Karpas-422 (cell line): ENCODE data around the gene TRIM6. TPM values are rescaled to one million over a fixed set of nuclear protein-coding genes. Genes with fewer than 3 reads are reported as not detected.
"Not testable (repeated sequence)": the region's sequence is repeated elsewhere in the genome, so short reads cannot be mapped to it uniquely, and the experiment has no call there.

Source experiments
- DNase-seq: peaks from one replicate; pipeline ENCODE4 v3.0.0-alpha.2; 2015
- H2AFZ ChIP-seq: fragments of 200-600 bp; sonication (generic); 2 replicates; pipeline ENCODE4 v1.6.1; 2014; ENCODE audit warnings: antibody characterized with exemption, low read length, mixed read lengths
- H3K27ac ChIP-seq: fragments of 200-600 bp; sonication (generic); 2 replicates; pipeline ENCODE4 v1.5.1; 2014; ENCODE audit warnings: mild to moderate bottlenecking, low read length, moderate library complexity
- H3K27me3 ChIP-seq: fragments of 200-600 bp; sonication (generic); 2 replicates; pipeline ENCODE4 v1.6.1; 2014; ENCODE audit warnings: low read length, mixed read lengths
- H3K36me3 ChIP-seq: fragments of 200-600 bp; sonication (generic); 2 replicates; pipeline ENCODE4 v1.6.1; 2014; ENCODE audit warnings: low read length, mixed read lengths; ENCODE audit not compliant: insufficient read depth
- H3K4me1 ChIP-seq: fragments of 200-600 bp; sonication (generic); 2 replicates; pipeline ENCODE4 v1.6.1; 2014; ENCODE audit warnings: mild to moderate bottlenecking, low read length, mixed read lengths
- H3K4me2 ChIP-seq: fragments of 200-600 bp; sonication (generic); 2 replicates; pipeline ENCODE4 v1.6.1; 2014; ENCODE audit warnings: low read length, low read depth, mild to moderate bottlenecking; ENCODE audit not compliant: poor library complexity, severe bottlenecking
- H3K4me3 ChIP-seq: fragments of 200-600 bp; sonication (generic); 2 replicates; pipeline ENCODE4 v1.5.1; 2014; ENCODE audit warnings: mild to moderate bottlenecking, antibody characterized with exemption, low read length, mixed read lengths
- H3K79me2 ChIP-seq: fragments of 200-600 bp; sonication (generic); 2 replicates; pipeline ENCODE4 v1.6.1; 2014; ENCODE audit warnings: mild to moderate bottlenecking, low read length, mixed read lengths
- H3K9ac ChIP-seq: fragments of 200-600 bp; sonication (generic); 2 replicates; pipeline ENCODE4 v1.6.0; 2014; ENCODE audit warnings: low read length
- H3K9me2 ChIP-seq: fragments of 200-600 bp; sonication (generic), shearing (Covaris generic); replicated peaks from 2 replicates; pipeline ENCODE4 v1.6.0; 2014; ENCODE audit warnings: mild to moderate bottlenecking, low read length, moderate library complexity; ENCODE audit not compliant: insufficient read depth
- H3K9me3 ChIP-seq: fragments of 300-700, 200-600 bp; sonication (generic); 2 replicates; pipeline ENCODE4 v1.6.1; 2014; ENCODE audit warnings: low read length, mixed read lengths
- H4K20me1 ChIP-seq: fragments of 200-600 bp; sonication (generic); 2 replicates; pipeline ENCODE4 v1.6.1; 2014; ENCODE audit warnings: mild to moderate bottlenecking, antibody characterized with exemption, low read length, low read depth; ENCODE audit not compliant: insufficient read depth
- total RNA-seq: library from RNA; depleted of rRNA; stranded (reverse); fragments of >200 nt; shearing (Covaris generic); gene quantifications from 2 replicates; pipeline ENCODE4 v1.2.3, GENCODE V29; 2014; ENCODE audit warnings: low replicate concordance; rRNA removed

TRIM6 gene
- total RNA-seq, 1 experiment from 2014 or later: not detected

DNA sequence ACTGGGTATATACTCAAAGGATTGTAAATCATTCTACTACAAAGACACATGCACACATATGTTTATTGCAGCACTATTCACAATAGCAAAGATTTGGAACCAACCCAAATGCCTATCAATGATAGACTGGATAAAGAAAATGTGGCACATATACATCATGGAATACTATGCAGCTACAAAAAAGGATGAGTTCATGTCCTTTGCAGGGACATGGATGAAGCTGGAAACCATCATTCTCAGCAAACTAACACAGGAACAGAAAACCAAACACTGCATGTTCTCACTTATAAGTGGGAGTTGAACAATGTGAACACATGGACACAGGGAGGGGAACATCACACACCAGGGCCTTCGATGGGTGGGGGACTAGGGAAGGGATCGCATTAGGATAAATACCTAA is 60.5 kb downstream of the TRIM6 start:
- H3K4me3 ChIP-seq, H3K4me1 ChIP-seq, DNase-seq, H2AFZ ChIP-seq, H3K4me2 ChIP-seq, H3K27ac ChIP-seq, H3K79me2 ChIP-seq, H3K27me3 ChIP-seq, H3K36me3 ChIP-seq, H3K9me2 ChIP-seq, H4K20me1 ChIP-seq, H3K9ac ChIP-seq, H3K9me3 ChIP-seq: not testable (repeated sequence)

DNA sequence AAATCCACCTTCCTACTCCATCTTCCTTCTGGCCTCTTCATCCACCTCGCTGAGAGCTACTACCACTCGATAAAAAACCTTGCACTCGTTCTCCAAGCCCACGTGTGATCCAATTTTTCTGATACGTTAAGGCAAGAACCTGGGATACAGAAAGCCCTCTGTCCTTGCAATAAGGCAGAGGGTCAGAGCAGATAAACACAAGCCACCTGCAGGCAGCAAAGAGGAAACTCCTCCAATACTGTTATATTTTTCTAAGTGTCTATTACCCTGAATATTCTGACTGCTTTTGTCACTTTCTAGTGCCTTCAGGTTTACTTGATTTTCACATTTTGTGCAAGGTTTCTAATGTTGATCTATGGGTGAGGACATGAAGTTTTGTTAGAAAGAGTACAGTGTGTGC is 61.9 kb downstream of the TRIM6 start:
- no peaks in the 10 kb centered on the region for H4K20me1 ChIP-seq
- H3K4me1 ChIP-seq: no peaks in the 10 kb centered on the region
- H3K9ac ChIP-seq: no peak overlapping the region

More for the DNA sequence above, 61.9 kb downstream of the TRIM6 start:
- DNase-seq: no peak
- Histone ChIP-seq H3K79me2 (no peaks in the 10 kb centered on the region), H3K9me2 (no peaks in the 10 kb centered on the region), H3K9me3 (no peaks in the 10 kb centered on the region), H3K27ac (no peak overlapping the region), H2AFZ (no peak overlapping the region), H3K27me3 (no peaks in the 10 kb centered on the region), H3K4me3 (no peak overlapping the region), H3K36me3 (no peaks in the 10 kb centered on the region), H3K4me2 (no peak overlapping the region)

Other genes with a start within 250 kb of the TRIM6 start
- not detected in 2 replicates for gene OR51B6, start 245.1 kb upstream of the TRIM6 start, total RNA-seq
- gene OR51M1, start 212.8 kb upstream of the TRIM6 start, total RNA-seq: not detected in 2 replicates
- gene OR51Q1, start 174.5 kb upstream of the TRIM6 start, total RNA-seq: not detected in 2 replicates
- not detected in 2 replicates for gene OR51I1, start 155.1 kb upstream of the TRIM6 start, total RNA-seq
- not detected in 2 replicates for gene OR51I2, start 147.3 kb upstream of the TRIM6 start, total RNA-seq
- gene OR52D1, start 108.0 kb upstream of the TRIM6 start, total RNA-seq: not detected in 2 replicates
- gene UBQLN3, start 86.7 kb upstream of the TRIM6 start, total RNA-seq: 0.18 and 0.37 TPM in 2 replicates
- 0.43 TPM in 1 of 2 replicates, not detected in the other for gene UBQLNL, start 79.9 kb upstream of the TRIM6 start, total RNA-seq
- 1.2 TPM in 1 of 2 replicates, not detected in the other for gene OR52H1, start 48.1 kb upstream of the TRIM6 start, total RNA-seq
- not detected in 2 replicates for gene OR52B6, start 15.8 kb upstream of the TRIM6 start, total RNA-seq
- gene TRIM34, start 28.4 kb downstream of the TRIM6 start, total RNA-seq: 11.4 and 19.7 TPM in 2 replicates
- 26.1 and 31.4 TPM in 2 replicates for gene TRIM5, start 88.4 kb downstream of the TRIM6 start, total RNA-seq
- 90.0 and 112 TPM in 2 replicates for gene TRIM22, start 93.2 kb downstream of the TRIM6 start, total RNA-seq
- not detected in 2 replicates for gene OR56B1, start 139.8 kb downstream of the TRIM6 start, total RNA-seq
- not detected in 2 replicates for gene OR52N4, start 157.6 kb downstream of the TRIM6 start, total RNA-seq
- gene OR52N5, start 186.7 kb downstream of the TRIM6 start, total RNA-seq: not detected in 2 replicates
- not detected in 2 replicates for gene OR52N1, start 194.6 kb downstream of the TRIM6 start, total RNA-seq
- not detected in 2 replicates for gene OR52N2, start 212.3 kb downstream of the TRIM6 start, total RNA-seq
- gene OR52E6, start 245.3 kb downstream of the TRIM6 start, total RNA-seq: not detected in 2 replicates